ENCODE results near the gene ZNF521.

DNA sequence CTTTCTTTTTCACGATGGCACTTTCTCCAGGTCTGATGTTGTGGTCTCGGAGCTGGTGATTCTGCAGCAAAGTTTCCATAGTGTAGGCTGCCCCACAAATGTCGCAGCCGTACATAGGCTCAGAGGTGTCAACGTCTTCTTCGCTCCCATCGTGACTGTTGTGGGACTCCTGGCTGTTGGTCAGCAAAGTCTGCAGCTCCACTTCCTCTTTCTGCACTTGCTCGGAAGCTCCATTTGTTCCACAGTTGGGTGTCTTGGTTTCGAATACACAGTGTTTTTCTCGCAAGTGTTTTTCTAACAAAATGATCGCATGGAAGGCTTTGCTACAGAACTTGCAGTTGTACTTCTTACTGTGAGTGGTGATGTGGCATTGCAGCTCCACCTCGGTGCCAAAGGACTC, 126.8 kb downstream of the ZNF521 start:
- no peak for TF ChIP-seq SIN3A (IDR thresholded peaks at IDR 0.05; ENCODE audit: borderline replicate concordance, insufficient read depth, low read length)
- no peak for TF ChIP-seq POLR2AphosphoS5 (IDR thresholded peaks at IDR 0.05; ENCODE audit: low read depth, low read length)
- TF ChIP-seq, protein P1, sequence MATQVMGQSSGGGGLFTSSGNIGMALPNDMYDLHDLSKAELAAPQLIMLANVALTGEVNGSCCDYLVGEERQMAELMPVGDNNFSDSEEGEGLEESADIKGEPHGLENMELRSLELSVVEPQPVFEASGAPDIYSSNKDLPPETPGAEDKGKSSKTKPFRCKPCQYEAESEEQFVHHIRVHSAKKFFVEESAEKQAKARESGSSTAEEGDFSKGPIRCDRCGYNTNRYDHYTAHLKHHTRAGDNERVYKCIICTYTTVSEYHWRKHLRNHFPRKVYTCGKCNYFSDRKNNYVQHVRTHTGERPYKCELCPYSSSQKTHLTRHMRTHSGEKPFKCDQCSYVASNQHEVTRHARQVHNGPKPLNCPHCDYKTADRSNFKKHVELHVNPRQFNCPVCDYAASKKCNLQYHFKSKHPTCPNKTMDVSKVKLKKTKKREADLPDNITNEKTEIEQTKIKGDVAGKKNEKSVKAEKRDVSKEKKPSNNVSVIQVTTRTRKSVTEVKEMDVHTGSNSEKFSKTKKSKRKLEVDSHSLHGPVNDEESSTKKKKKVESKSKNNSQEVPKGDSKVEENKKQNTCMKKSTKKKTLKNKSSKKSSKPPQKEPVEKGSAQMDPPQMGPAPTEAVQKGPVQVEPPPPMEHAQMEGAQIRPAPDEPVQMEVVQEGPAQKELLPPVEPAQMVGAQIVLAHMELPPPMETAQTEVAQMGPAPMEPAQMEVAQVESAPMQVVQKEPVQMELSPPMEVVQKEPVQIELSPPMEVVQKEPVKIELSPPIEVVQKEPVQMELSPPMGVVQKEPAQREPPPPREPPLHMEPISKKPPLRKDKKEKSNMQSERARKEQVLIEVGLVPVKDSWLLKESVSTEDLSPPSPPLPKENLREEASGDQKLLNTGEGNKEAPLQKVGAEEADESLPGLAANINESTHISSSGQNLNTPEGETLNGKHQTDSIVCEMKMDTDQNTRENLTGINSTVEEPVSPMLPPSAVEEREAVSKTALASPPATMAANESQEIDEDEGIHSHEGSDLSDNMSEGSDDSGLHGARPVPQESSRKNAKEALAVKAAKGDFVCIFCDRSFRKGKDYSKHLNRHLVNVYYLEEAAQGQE (IDR thresholded peaks at IDR 0.05; ENCODE audit: insufficient read depth in 1 of 2, low read depth in 2 of 2, low read length in 2 of 2) = no peak

Data from PFSK-1 (cell line).